Measurements from ENCODE around the gene DNAJB1. TPM values are rescaled to one million over a fixed set of nuclear protein-coding genes. Genes with fewer than 3 reads are reported as not detected.
A peak's percentile ranks its signal among the peaks of the same experiment; 100 is the strongest.

DNAJB1 gene
- total and polyA plus RNA-seq, 3 donors from 2014 or later: 185 to 386 (median 245) TPM

GRCh38 chr19:14561847-14562351, 43.7 kb upstream of the DNAJB1 start:
- TF ChIP-seq POLR2A (IDR thresholded peaks at IDR 0.05) (no peak), CTCF (IDR thresholded peaks at IDR 0.05) (no peak)
- Histone ChIP-seq H3K27me3 (no peaks in the 10 kb centered on the region), H3K9me3 (no peaks in the 10 kb centered on the region), H3K27ac (peak overlapping the region in 1 of 2 donors; percentile 36), H3K4me1 (peaks cover 23% of the 10 kb centered on the region), H3K4me3 (no peak overlapping the region), H3K36me3 (ENCODE audit: low read depth, missing control alignments) (no peaks in the 10 kb centered on the region)
- WGBS, 2 donors: 59 to 67% methylated on average over 2 to 22 of the region's 22 CpGs
- peak; percentile 54 for DNase-seq
- intact Hi-C loops (cut with DNase I; ENCODE audit: low total_unique reads): no loop called here

- WGBS, 2 donors: 83 to 90% methylated on average over 2 to 7 of the region's 8 CpGs
- Histone ChIP-seq H3K4me1 (peaks cover 29% of the 10 kb centered on the region), H3K27ac (no peak overlapping the region), H3K4me3 (no peak overlapping the region), H3K27me3 (no peaks in the 10 kb centered on the region), H3K9me3 (no peaks in the 10 kb centered on the region), H3K36me3 (ENCODE audit: low read depth, missing control alignments) (no peaks in the 10 kb centered on the region)
- intact Hi-C loops (cut with DNase I; ENCODE audit: low total_unique reads): no loop called here
- TF ChIP-seq CTCF (IDR thresholded peaks at IDR 0.05) (no peak), POLR2A (IDR thresholded peaks at IDR 0.05) (no peak)
- DNase-seq: no peak
Observed at GRCh38 chr19:14561249-14561648, 43.1 kb upstream of the DNAJB1 start.

GRCh38 chr19:14560776-14561108, 42.5 kb upstream of the DNAJB1 start:
- H3K36me3 ChIP-seq (ENCODE audit: low read depth, missing control alignments): no peaks in the 10 kb centered on the region
- intact Hi-C loops (cut with DNase I; ENCODE audit: low total_unique reads): no loop called here
- TF ChIP-seq POLR2A (IDR thresholded peaks at IDR 0.05) (no peak), CTCF (IDR thresholded peaks at IDR 0.05) (no peak)
- H3K27me3 ChIP-seq: no peaks in the 10 kb centered on the region
- WGBS, 2 donors: 80 to 88% methylated on average over 2 to 6 of the region's 6 CpGs
- H3K9me3 ChIP-seq: no peaks in the 10 kb centered on the region
- no peak for DNase-seq
- no peak overlapping the region for H3K27ac ChIP-seq
- H3K4me3 ChIP-seq: no peak overlapping the region
- H3K4me1 ChIP-seq: peaks cover 29% of the 10 kb centered on the region

GRCh38 chr19:14559916-14560775, 41.9 kb upstream of the DNAJB1 start:
- Histone ChIP-seq H3K36me3 (ENCODE audit: low read depth, missing control alignments) (no peaks in the 10 kb centered on the region), H3K27ac (no peak overlapping the region), H3K9me3 (no peaks in the 10 kb centered on the region), H3K27me3 (no peaks in the 10 kb centered on the region), H3K4me1 (peaks cover 29% of the 10 kb centered on the region), H3K4me3 (no peak overlapping the region)
- no peak for TF ChIP-seq CTCF (IDR thresholded peaks at IDR 0.05)
- no peak for TF ChIP-seq POLR2A (IDR thresholded peaks at IDR 0.05)
- no peak for DNase-seq
- WGBS, 2 donors: 72 to 78% methylated on average over 20 to 28 of the region's 28 CpGs
- intact Hi-C loops (cut with DNase I; ENCODE audit: low total_unique reads): no loop called here

Measured in testis (tissue), 3 donors.